Measurements from ENCODE around the gene KLHDC7A.

KLHDC7A gene

DNA sequence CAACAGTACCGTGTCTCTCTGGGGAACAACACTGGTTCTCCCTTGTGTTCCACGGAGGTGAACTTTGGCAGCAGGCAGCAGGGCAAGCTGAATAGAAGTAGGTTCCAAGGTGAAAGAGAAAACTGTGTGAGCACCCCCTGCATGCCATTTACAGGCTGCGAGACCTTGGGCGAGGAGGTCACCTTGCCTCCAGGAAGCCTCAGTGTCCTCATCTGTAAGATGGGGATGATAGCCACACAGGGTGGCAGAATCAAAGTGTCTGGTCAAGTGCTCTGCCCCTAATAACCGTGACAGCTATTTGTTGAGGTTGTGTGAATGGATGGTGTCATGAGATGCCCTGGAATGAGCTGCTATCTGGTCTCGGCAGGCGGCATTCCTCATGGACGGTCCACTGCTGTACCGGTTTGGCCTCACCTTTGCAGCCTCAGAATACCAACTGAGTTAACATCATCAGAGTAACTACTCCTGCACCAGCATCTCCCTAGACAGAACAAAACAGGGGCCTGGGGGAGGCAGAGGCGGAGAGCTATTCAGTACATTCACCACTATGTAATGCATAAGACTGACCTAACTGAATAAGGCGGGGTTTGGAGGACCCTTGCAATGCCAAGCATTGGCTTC is 7.4 kb upstream of the KLHDC7A start:
- DNase-seq, result no peak

DNA sequence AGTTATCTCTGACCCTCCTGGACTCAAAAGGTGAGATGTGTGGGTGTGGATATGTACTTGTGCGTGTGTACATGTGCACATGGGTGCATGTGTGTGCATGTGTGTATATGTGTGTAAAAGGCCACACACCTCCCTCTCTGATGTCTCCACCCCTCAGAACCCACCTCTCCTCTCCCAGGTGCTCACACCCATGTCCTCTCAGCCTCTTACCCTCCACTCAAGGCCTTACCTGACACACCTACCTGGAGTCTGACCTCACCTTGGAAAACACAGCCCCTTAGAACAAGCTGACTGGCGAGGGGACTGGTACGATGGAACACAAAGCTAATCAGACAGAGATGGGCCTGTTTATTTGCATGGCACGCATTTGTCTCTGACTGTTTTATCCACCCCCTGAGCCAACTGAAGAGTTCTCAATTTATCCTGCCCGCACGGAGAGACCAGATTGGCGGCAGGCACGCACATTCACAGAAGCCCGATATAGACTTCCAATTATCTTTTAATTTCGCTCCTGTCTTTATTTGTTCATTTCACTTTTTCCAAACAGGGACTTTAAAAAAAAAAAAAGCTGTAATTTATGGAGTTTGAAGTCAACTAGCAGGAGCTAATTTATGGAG is 6.1 kb upstream of the KLHDC7A start:
- DNase-seq, result no peak

DNA sequence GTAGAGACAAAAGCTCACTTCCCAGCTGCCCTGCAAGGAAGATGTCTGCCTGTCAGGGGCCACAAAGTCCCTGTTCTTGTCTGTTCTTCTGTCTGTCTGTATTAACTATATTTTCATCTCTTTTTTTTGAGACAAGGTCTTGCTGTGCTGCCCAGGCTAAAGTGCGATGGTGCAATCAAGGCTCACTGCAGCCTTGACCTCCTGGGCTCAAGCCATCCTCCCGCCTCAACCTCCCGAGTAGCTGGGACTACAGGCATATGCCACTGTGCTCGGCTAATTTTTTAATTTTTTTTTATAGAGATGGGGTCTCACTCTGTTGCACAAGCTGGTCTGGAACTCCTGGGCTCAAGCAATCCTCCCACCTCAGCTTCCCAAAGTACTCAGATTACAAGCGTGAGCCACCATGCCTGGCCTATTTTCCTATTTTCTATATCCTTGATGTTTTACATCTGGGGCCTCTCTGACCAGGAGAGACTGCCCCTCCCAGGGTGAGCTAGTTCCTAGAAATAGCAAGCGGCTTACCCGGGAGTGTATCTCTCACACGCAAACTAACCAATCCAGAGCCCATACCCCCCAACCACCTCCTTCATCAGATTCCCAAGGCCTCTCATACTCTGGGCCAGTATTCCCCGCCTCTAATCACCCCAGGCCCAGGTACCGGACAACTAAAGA is 5.4 kb upstream of the KLHDC7A start:
- DNase-seq, result no peak

DNA sequence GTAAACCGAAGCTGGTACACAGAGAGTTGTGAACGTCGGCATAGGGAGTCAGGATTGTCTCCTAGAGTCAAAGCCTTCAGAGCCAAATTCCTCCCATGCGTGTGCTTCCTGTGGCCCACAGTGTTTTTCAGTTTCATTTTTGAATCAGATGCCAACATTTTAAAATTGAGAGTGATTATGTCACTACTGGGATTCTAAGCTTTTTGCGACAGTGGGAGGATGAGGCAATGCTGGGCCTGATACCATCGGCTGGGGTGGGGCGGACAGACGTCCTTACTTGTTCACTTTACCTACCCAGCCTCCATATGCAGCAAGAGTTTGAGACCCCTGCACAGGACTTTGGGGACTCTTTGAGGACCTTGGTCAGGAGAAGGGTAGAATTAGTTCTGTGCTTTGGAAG is 1.3 kb upstream of the KLHDC7A start:
- DNase-seq, result no peak

DNA sequence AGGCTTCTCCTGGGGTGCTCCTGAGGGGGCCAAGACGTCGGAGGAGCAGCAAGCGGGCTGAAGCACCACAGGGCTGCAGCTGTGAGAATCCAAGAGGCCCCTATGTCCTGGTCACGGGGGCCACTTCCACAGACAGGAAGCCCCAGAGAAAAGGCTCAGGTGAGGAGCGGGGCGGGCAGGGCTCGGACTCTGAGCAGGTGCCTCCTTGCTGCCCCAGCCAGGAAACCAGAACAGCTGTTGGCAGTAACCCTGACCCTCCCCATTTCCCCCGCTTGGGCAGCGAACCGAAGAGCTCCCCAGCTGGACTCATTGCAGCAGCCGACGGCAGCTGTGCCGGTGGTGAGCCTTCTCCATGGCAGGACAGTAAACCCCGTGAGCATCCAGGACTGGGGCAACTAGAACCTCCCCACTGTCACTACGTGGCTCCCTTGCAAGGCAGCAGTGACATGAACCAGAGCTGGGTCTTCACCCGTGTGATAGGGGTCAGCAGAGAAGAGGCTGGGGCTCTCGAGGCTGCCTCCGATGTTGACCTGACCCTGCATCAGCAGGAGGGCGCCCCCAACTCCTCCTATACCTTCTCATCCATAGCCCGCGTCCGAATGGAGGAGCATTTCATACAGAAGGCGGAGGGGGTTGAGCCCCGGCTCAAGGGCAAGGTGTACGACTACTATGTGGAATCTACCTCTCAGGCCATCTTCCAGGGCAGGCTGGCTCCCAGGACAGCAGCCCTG is 625 bp downstream of the KLHDC7A start:
- DNase-seq, result no peak

DNA sequence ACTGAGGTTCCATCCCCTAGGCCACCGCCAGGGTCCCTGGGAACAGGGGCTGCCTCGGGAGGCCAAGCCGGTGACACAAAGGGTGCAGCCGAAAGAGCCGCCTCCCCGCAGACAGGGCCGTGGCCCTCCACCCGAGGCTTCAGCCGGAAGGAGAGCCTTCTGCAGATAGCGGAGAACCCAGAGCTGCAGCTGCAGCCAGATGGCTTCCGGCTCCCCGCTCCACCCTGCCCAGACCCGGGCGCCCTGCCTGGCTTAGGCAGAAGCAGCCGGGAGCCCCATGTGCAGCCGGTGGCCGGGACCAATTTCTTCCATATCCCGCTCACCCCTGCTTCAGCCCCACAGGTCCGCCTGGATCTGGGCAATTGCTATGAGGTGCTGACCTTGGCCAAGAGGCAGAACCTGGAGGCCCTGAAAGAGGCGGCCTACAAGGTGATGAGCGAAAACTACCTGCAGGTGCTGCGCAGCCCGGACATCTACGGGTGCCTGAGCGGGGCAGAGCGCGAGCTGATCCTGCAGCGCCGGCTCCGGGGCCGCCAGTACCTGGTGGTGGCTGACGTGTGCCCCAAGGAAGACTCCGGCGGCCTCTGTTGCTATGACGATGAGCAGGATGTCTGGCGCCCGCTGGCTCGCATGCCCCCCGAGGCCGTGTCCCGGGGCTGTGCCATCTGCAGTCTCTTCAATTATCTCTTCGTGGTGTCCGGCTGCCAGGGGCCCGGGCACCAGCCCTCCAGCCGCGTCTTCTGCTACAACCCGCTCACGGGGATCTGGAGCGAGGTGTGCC is 1.4 kb downstream of the KLHDC7A start:
- DNase-seq, result no peak

DNA sequence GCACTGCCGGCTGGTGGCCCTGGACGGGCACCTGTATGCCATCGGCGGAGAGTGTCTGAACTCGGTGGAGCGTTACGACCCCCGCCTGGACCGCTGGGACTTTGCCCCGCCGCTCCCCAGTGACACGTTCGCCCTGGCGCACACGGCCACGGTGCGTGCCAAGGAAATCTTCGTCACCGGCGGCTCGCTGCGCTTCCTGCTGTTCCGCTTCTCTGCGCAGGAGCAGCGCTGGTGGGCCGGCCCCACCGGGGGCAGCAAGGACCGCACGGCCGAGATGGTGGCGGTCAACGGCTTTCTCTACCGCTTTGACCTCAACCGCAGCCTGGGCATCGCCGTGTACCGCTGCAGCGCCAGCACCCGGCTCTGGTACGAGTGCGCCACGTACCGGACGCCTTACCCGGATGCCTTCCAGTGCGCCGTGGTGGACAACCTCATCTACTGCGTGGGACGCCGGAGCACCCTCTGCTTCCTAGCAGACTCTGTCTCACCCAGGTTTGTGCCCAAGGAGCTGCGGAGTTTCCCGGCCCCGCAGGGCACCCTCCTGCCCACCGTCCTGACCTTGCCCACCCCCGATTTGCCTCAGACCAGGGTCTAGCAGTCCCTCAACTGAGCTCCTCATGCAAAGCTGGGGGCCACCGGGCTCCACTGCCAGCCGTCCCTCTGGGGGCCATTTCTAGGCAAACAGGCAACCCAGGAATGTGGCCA is 2.1 kb downstream of the KLHDC7A start:
- DNase-seq, result no peak

DNA sequence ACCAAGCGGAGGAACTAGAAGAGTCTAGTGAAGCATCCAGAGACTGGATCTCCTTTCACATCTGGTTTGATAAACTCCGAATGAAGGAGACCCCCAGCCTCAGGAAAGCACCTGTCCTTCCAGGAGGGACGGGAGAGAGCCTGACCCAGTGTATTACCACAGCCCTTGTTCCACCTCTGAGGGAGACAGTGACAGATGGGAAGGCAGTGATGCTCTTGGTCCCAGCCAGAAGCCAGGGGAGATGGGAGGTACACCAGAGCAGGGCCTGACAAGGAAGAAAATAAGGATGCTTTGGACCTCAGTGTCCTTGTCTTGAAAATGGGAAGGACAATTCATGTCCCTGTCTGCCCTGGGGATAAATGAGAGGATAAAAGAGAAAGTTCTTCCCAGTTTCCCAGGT is 3.5 kb downstream of the KLHDC7A start:
- DNase-seq, result no peak

DNA sequence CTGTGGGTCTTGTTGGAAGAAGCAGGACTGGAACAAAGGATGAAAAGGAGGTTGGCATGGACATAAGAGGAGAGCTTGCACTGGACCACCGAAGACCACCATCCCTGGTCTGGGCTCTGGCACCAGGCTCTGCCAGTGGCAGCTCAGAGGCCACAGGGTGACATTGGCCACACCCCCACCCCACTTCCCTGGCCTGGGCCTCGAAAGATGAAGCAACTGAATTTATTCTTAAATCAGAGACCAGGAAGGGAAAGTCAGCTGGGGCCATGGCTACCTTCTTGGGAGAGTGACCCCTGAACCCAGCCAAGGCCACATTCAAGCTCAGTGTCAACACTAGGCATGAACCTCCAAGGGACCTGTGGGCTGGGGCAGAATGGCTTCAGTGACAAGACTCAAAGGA is 4.0 kb downstream of the KLHDC7A start:
- no peak for DNase-seq

DNA sequence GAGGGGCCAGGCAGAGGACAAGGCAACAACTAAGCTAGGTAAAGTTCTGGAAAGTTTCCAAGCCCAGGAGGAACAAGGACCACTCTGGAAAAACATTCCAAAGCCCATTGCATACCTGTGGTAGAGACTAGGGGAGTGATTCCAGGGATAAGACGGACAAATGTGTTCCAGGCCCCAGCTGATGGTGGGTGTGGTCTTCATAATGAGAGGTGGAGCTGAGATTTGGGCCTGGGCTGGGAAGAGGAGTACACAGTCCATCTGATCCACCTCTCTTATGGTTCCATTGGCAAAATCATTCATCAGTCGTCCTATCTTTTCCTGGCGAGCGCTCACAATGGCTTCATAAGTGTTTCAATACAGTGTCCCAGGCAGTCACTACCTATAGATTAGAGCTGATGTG is 4.5 kb downstream of the KLHDC7A start:
- no peak for DNase-seq

DNA sequence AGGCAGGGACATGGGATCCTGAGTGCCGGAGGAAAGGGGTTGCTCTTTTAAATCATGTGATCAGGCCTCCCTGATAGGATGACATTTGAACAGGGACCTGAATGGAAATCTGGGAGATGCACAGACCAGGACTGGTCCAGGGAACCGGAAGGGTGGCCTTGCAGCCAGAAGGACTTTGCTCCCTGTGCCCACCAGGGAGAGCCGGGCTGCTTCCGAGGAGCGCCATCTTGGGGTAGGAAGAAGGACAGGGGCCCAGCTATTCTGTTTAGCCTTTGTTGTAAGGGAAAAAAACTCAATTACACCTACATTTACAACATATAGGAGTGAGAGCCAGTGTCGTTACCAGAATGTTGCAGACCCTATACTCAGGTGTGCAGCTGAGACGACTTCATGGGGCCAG is 5.5 kb downstream of the KLHDC7A start:
- no peak for DNase-seq

DNA sequence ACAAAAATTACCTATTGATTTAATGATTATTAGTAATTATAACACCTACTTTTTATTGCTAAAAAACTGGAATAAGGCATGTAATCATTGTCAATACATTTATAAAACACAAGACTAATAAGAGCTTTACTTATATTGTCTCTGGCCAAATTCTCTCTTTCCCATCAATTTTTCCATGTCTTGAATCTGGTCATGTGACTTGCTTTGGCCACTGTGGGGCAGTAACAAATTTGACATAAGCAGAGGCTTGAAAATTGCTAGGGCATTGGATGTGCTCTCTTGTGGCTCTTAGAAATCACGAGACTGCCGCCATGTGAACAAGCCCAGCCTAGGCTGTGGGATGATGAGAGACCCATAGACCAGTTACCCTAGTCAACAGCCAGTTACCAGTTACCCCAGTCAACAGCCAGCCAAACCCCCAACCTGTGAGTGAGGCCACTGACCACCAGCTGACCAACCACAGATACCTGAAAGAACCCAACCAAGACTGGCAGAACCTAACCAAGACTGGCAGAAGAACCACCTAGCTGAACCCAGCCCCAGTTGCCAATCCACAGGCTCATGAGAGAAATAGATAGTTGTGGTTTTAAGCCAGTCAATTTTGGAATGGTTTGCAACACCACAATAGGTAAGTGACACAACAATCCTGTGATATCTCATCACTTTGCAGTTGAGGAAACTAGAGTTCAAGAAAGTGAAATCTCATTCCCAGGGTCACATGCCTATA is 8.8 kb downstream of the KLHDC7A start:
- no peak for DNase-seq

DNA sequence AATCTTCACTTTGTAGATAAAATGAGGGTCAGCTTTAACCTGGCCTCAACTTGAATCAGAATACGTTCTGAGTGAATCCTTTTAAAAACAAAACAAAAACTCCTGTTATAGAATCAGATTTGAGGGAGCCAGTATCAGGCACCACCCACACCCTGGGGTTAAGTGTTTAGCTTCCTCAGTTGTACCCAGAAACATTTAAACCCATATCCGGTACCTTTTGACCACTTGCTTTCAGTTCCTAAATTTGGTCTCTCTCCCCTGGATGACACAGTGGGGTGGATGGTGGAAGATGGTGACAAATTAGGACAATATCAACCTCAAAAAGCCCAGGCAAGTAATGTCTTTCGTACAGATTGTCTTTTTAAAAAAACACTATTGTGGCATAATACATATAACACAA is 10.4 kb downstream of the KLHDC7A start:
- DNase-seq, result peak in 1 of 2 donors; percentile 5

DNA sequence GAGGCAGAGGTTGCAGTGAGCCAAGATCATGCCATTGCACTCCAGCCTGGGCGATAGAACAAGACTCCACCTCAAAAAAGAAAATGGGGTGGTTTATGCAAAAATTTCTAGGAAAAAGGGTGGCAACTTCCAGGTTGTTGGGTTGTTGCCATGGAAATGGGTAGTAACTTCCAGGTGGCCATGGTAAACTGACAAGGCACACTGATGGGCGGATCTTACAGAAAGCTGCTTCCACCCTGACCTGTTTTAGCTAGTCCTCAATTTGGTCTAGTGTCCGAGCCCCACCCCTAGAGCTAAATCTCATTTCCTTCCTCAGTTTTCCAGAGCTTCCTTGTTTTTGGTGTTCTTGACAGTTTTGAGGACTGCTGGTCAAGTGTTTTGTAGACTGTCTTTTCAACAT is 13.6 kb downstream of the KLHDC7A start:
- DNase-seq, result no peak

DNA sequence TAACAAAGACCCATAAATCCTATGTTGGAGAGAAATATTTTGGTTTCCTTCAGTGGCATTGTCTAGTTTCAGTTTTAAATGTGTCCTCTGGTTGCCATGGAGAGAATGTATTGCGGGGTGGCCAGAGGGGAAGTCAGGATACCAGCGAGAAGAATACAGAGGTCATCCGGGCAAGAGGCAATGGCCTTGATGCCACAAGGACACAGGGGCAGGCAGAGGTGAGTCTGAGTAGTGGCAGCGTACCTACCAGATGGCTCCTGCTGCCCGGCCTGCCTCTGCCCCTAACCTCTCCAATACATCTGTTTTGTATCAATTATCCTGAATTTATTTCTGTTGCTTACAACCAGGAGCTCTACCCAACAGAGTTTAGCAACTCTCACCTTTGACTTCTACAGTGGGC is 14.9 kb downstream of the KLHDC7A start:
- no peak for DNase-seq

DNA sequence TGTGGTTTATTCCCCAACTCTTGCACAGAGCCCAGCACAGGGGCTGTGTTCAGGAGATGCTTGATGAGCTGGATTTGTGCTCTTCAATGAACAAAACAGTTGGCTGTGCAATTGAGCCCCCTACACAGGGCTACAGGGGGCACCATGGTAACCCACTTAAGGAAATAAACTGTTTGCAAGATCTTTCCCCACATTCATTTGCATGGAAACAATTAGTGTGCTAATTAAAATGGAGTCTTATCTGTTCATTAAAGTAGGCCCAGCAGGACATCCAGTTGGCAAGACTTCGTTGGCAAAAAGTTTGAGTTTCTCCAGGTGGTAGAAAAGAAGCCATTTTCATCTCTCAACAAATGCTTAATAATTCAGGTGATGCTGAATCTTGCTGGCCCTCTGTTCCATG is 15.3 kb downstream of the KLHDC7A start:
- no peak for DNase-seq

DNA sequence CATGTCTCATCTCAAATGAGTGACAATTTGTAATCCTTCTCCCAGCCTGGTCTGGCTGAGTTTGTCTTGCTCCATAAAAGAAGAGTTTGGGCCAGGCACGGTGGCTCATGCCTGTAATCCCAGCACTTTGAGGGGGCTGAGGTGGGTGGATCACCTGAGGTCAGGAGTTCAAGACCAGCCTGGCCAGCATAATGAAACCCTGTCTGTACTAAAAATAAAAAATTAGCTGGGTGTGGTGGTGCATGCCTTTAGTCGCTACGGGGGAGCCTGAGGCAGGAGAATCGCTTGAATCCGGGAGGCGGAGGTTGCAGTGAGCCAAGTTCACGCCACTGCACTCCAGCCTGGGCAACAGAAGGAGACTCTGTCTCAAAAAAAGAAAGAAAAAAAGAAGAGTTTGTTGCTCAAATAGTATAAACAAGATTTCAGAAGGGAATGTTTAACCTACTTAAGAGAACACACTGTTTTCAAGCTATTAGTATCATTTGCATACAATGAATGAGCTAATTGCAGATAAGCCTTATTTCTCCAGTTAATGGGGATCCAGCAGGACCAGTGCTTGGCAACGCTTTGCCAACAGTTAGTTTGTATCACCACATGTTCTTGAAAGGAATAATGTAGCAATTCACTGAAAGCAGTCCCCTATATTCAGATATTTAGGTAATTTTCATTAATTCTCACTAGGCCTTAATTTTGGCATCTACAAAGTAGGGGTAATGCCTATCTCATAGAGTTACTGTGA is 15.9 kb downstream of the KLHDC7A start:
- DNase-seq, result no peak

DNA sequence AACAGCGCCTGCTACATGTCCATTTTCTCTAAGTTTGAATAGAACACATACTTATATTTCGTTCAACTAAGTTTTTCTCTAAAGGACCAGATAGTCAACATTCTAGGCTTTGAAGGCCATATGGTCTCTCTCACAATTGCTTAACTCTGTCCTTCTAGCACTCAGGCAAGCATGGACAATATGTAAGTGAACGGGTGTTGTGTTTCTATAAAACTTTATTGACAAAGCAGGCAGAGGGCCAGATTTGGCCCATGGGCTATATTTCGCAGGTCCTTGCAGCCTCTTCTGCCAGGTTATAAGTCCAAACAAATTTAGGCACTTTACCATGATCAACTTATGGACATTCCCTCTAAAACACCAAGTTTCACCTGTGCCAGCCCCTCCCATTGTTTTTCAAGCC is 21.1 kb downstream of the KLHDC7A start:
- DNase-seq, result no peak

DNA sequence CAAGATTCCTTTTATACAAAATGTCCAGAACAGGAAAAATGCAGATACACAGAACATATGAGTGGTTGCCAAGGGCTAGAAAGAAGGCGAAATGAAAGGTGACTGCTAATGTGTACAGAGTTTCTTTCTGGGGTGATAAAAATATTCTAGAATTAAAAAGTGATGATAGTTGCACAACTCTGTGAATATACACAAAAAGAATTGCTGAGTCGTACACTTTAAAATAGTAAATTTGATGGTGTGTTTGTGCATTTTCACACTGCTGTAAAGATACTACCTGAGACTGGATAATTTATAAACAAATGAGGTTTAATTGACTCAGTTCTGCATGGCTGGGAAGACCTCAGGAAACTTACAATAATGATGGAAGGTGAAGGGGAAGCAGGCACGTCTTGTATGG is 23.9 kb downstream of the KLHDC7A start:
- DNase-seq, result no peak

DNA sequence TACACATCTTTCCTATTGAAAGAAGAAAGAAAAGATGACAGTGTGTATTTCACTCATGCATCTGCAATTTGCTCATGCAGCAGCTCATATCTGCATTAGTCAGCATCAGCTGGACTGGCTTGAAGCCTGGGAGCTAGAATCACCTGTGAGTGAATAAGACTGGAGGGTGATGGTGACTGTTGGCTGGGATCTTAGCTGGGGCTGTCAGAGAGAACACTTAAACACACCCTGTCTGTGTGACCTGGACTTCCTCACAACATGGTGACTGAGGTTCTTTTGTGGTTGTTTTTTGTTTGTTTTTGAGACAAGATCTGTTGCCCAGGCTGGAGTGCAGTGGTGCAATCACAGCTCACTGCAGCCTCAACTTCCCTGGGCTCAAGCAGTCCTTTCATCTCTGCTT is 24.9 kb downstream of the KLHDC7A start:
- DNase-seq, result no peak

DNA sequence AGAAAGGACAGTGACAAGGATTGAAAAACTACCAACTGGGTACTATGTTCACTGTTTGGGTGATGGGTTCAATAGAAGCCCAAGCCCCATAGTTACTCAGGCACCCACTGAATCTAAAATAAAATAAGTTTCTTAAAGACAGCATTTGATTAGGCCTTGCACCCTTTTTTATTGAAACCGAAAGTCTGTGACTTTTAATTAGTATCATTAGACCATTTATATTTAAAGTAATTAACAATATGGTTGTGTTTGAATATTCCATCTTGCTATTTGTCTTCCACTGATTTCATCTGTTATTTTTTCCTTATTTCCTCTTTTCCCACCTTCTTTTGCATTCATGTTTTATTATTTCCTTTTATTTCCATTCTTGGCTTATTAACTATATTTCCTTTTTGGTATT is 27.4 kb downstream of the KLHDC7A start:
- no peak for DNase-seq

Measured in inflammatory macrophage (primary cell).